ENCODE data around the gene CRYBB3.

GRCh38 chr22:25216230-25216629 lies 16.6 kb downstream of the CRYBB3 start:
- no peak for TF ChIP-seq CTCF (conservative IDR thresholded peaks at IDR 0.05 in 1 of 2, IDR thresholded peaks at IDR 0.05 in 1 of 2; ENCODE audit: low read depth in 1 of 2, low read length in 2 of 2)
- no peak for TF ChIP-seq EZH2 (IDR thresholded peaks at IDR 0.05; ENCODE audit: low read length, missing control alignments)
